IMR-90 (cell line): ENCODE measurements around the gene RIC3. TPM values are rescaled to one million over a fixed set of nuclear protein-coding genes. Genes with fewer than 3 reads are reported as not detected.
A peak's percentile ranks its signal among the peaks of the same experiment; 100 is the strongest.

ENCODE experiments used
- ATAC-seq: fragments of 200-7000 bp; cut with Tn5 transposase; 2 replicates; pipeline ENCODE4 v1.9.1; 2020; ENCODE audit warnings: low read depth, mild to moderate bottlenecking, moderate library complexity
- BruUV-seq: library from RNA; stranded (reverse); fragments of 400-500 nt; replicated peaks from 2 replicates; lab custom pipeline; 2021; lab: Mats Ljungman, UMichigan
- CTCF ChIA-PET: fragments of 300-600 bp; formaldehyde crosslinking; extraction: SDS; loops from one replicate; lab custom pipeline; 2021; ENCODE audit warnings: antibody characterized with exemption; lab: Yijun Ruan, JAX
- POLR2A ChIA-PET: fragments of 300-600 bp; sonication (Branson Sonifier 250); formaldehyde crosslinking; loops from one replicate; lab custom pipeline; 2022; ENCODE audit warnings: antibody characterized with exemption; ENCODE audit not compliant: unreplicated experiment; lab: Charles Lee
- DNase-seq: peaks from one replicate; pipeline ENCODE4 v3.0.0; 2013
- H2AFZ ChIP-seq: replicated peaks from 2 replicates; pipeline ENCODE3; 2013; ENCODE audit warnings: low read length, mild to moderate bottlenecking; ENCODE audit not compliant: poor library complexity
- H2AK5ac ChIP-seq: 2 replicates; pipeline ENCODE4 v1.6.1; 2013; ENCODE audit warnings: low read depth, low read length, inconsistent platforms
- H2AK9ac ChIP-seq: replicated peaks from 2 replicates; pipeline ENCODE3; 2013; ENCODE audit warnings: mild to moderate bottlenecking, low read depth, low read length, moderate library complexity; ENCODE audit not compliant: poor library complexity
- H2BK120ac ChIP-seq: 2 replicates; pipeline ENCODE4 v1.6.1; 2013; ENCODE audit warnings: low read depth, low read length, inconsistent platforms
- H2BK15ac ChIP-seq: 3 replicates; pipeline ENCODE4 v1.6.1; 2013; ENCODE audit warnings: low read depth, low read length, inconsistent platforms
- H2BK20ac ChIP-seq: 2 replicates; pipeline ENCODE4 v1.6.1; 2013; ENCODE audit warnings: low read depth, mild to moderate bottlenecking, inconsistent platforms, low read length, moderate library complexity
- H2BK5ac ChIP-seq: 2 replicates; pipeline ENCODE4 v1.6.1; 2013; ENCODE audit warnings: mild to moderate bottlenecking, low read depth, low read length, inconsistent platforms; ENCODE audit not compliant: poor library complexity, severe bottlenecking
- H3K14ac ChIP-seq: replicated peaks from 2 replicates; pipeline ENCODE4 v1.6.1; 2013; ENCODE audit warnings: low read depth, low read length, inconsistent platforms
- H3K18ac ChIP-seq: 2 replicates; pipeline ENCODE4 v1.6.1; 2013; ENCODE audit warnings: low read depth, low read length, control low read depth
- H3K23ac ChIP-seq: 2 replicates; pipeline ENCODE4 v1.6.1; 2013; ENCODE audit warnings: low read depth, low read length, inconsistent platforms
- H3K27ac ChIP-seq: 2 replicates; pipeline ENCODE4 v1.5.1; 2013; ENCODE audit warnings: mild to moderate bottlenecking, control low read depth, low read length; ENCODE audit not compliant: insufficient read depth
- H3K27me3 ChIP-seq: 2 replicates; pipeline ENCODE4 v1.6.1; 2013; ENCODE audit warnings: low read length; ENCODE audit not compliant: control insufficient read depth, insufficient read depth
- H3K36me3 ChIP-seq: 2 replicates; pipeline ENCODE4 v1.6.1; 2013; ENCODE audit warnings: low read length, mixed read lengths; ENCODE audit not compliant: control insufficient read depth, insufficient read depth
- H3K4ac ChIP-seq: 2 replicates; pipeline ENCODE4 v1.6.1; 2013; ENCODE audit warnings: low read depth, low read length, inconsistent platforms
- H3K4me1 ChIP-seq: 2 replicates; pipeline ENCODE4 v1.6.1; 2013; ENCODE audit warnings: low read length, mixed read lengths; ENCODE audit not compliant: control insufficient read depth, insufficient read depth
- H3K4me2 ChIP-seq: 2 replicates; pipeline ENCODE4 v1.6.1; 2013; ENCODE audit warnings: low read depth, mild to moderate bottlenecking, control low read depth, low read length, moderate library complexity
- H3K4me3 ChIP-seq: 2 replicates; pipeline ENCODE4 v1.5.1; 2013; ENCODE audit warnings: low read depth, mild to moderate bottlenecking, control low read depth, low read length, moderate library complexity; ENCODE audit not compliant: insufficient read depth
- H3K56ac ChIP-seq: 2 replicates; pipeline ENCODE4 v1.6.1; 2013; ENCODE audit warnings: low read length, inconsistent platforms; ENCODE audit not compliant: insufficient read depth; ENCODE audit errors: extremely low read depth
- H3K79me1 ChIP-seq, 2 experiments: 2 replicates each; pipeline ENCODE4 v1.6.1; 2013; ENCODE audit warnings: low read length in 2 of 2, inconsistent platforms in 1 of 2, low read depth in 1 of 2
- H3K9ac ChIP-seq: 2 replicates; pipeline ENCODE4 v1.6.1; 2013; ENCODE audit warnings: low read depth, low read length, control low read depth
- H3K9me1 ChIP-seq: 2 replicates; pipeline ENCODE4 v1.6.1; 2013; ENCODE audit warnings: low read length, inconsistent platforms; ENCODE audit not compliant: insufficient read depth
- H3K9me3 ChIP-seq: 2 replicates; pipeline ENCODE4 v1.6.1; 2013; ENCODE audit warnings: low read length; ENCODE audit not compliant: control insufficient read depth, insufficient read depth
- H4K20me1 ChIP-seq: 2 replicates; pipeline ENCODE4 v1.6.1; 2013; ENCODE audit warnings: low read length, inconsistent platforms; ENCODE audit not compliant: insufficient read depth
- H4K5ac ChIP-seq: 2 replicates; pipeline ENCODE4 v1.6.1; 2013; ENCODE audit warnings: mild to moderate bottlenecking, low read depth, low read length, control low read depth
- H4K8ac ChIP-seq, 2 experiments: 2 replicates each; pipeline ENCODE4 v1.6.1; 2013; ENCODE audit warnings: low read depth in 2 of 2, low read length in 2 of 2, control low read depth in 1 of 2, inconsistent platforms in 1 of 2
- H4K91ac ChIP-seq: 2 replicates; pipeline ENCODE4 v1.6.1; 2013; ENCODE audit warnings: low read depth, low read length, inconsistent platforms; ENCODE audit not compliant: insufficient read depth
- BHLHE40 ChIP-seq: fragments of 150-350 bp; IDR thresholded peaks from 2 replicates; pipeline ENCODE4 v1.6.1; 2016; ENCODE audit warnings: mild to moderate bottlenecking, low read depth, low read length
- CEBPB ChIP-seq: IDR thresholded peaks from 2 replicates; pipeline ENCODE4 v1.6.1; 2012; ENCODE audit warnings: low read depth, low read length, improper control_type of control experiment
- CHD1 ChIP-seq: IDR thresholded peaks from 2 replicates; pipeline ENCODE4 v1.6.1; 2012; ENCODE audit warnings: low read depth, low read length, improper control_type of control experiment
- CTCF ChIP-seq: conservative IDR thresholded peaks from 2 replicates; pipeline ENCODE4 v1.5.1; 2012; ENCODE audit warnings: mild to moderate bottlenecking, low read depth, low read length, improper control_type of control experiment
- ELK1 ChIP-seq: fragments of 150-350 bp; IDR thresholded peaks from 2 replicates; pipeline ENCODE4 v1.6.1; 2016; ENCODE audit warnings: low read depth, mild to moderate bottlenecking, low read length, moderate library complexity, borderline replicate concordance
- FOS ChIP-seq: fragments of 150-350 bp; IDR thresholded peaks from 2 replicates; pipeline ENCODE4 v1.6.1; 2016; ENCODE audit warnings: low read depth, low read length
- MAFK ChIP-seq: IDR thresholded peaks from 2 replicates; pipeline ENCODE4 v1.6.1; 2012; ENCODE audit warnings: low read depth, low read length, improper control_type of control experiment
- MAZ ChIP-seq: IDR thresholded peaks from 2 replicates; pipeline ENCODE4 v1.6.1; 2012; ENCODE audit warnings: low read depth, mild to moderate bottlenecking, low read length, improper control_type of control experiment, moderate library complexity, borderline replicate concordance
- MXI1 ChIP-seq: IDR thresholded peaks from 2 replicates; pipeline ENCODE4 v1.6.1; 2012; ENCODE audit warnings: low read depth, mild to moderate bottlenecking, low read length, moderate library complexity, borderline replicate concordance
- NFE2L2 ChIP-seq: fragments of 150-350 bp; IDR thresholded peaks from 2 replicates; pipeline ENCODE4 v1.6.1; 2016; ENCODE audit warnings: low read depth, mild to moderate bottlenecking, low read length
- POLR2A ChIP-seq: IDR thresholded peaks from 2 replicates; pipeline ENCODE4 v1.6.1; 2012; ENCODE audit warnings: mild to moderate bottlenecking, low read depth, low read length
- RAD21 ChIP-seq: IDR thresholded peaks from 2 replicates; pipeline ENCODE4 v1.6.1; 2012; ENCODE audit warnings: low read length, improper control_type of control experiment
- RCOR1 ChIP-seq: IDR thresholded peaks from 2 replicates; pipeline ENCODE4 v1.6.1; 2012; ENCODE audit warnings: mild to moderate bottlenecking, low read length, improper control_type of control experiment; ENCODE audit not compliant: insufficient replicate concordance
- RFX5 ChIP-seq: IDR thresholded peaks from 2 replicates; pipeline ENCODE4 v1.8.0; 2012; ENCODE audit warnings: low read depth, mild to moderate bottlenecking, low read length, moderate library complexity
- SMC3 ChIP-seq: fragments of 150-350 bp; IDR thresholded peaks from 2 replicates; pipeline ENCODE4 v1.6.1; 2016; ENCODE audit warnings: low read depth, mild to moderate bottlenecking, antibody characterized with exemption, low read length, moderate library complexity
- USF2 ChIP-seq: fragments of 150-350 bp; IDR thresholded peaks from 2 replicates; pipeline ENCODE4 v1.6.1; 2017; ENCODE audit warnings: mild to moderate bottlenecking, antibody characterized with exemption, low read length, low read depth
- WGBS, 2 experiments: methylation state at CpG; one replicate each; pipeline versions ENCODE4 v1.1.5 to v1.1.7; 2013; ENCODE audit warnings: missing lambda C conversion rate in 2 of 2; ENCODE audit not compliant: insufficient read length in 1 of 2; ENCODE audit errors: extremely low coverage in 2 of 2; 5-methylcytosine and 5-hydroxymethylcytosine counted together
- dilution Hi-C: fragments of 300-500 bp; cut with HindIII; formaldehyde crosslinking; loops from one replicate; pipeline ENCODE4 v1.14.3; 2018; ENCODE audit warnings: low sequenced_read_pairs; ENCODE audit not compliant: unreplicated experiment
- in situ Hi-C: fragments of 300-500 bp; cut with MboI; formaldehyde crosslinking; loops from 3 replicates; pipeline ENCODE4 v1.14.3; 2019; ENCODE audit warnings: low sequenced_read_pairs, inconsistent platforms, mixed read lengths
- intact Hi-C: fragments of 100-400 bp; cut with micrococcal nuclease; formaldehyde crosslinking; loops from 2 replicates; pipeline ENCODE4 v1.10.0; 2022
- polyA plus RNA-seq, 3 experiments: library from polyadenylated mRNA; depleted of rRNA; stranded (reverse); fragments of >200 nt; gene quantifications; 2 replicates each; pipeline ENCODE4 v1.2.3, GENCODE V29; 2012; ENCODE audit warnings: low replicate concordance in 1 of 3
- total RNA-seq: library from RNA; depleted of rRNA; stranded (reverse); fragments of >200 nt; gene quantifications from 2 replicates; pipeline ENCODE4 v1.2.3, GENCODE V29; 2012

Gene RIC3
- total and polyA plus RNA-seq, 2 of the 4 experiments (the other 2 are of a cell fraction) = not detected

- Histone ChIP-seq H2BK120ac (no peak overlapping the region), H3K9me1 (peaks cover 17% of the 10 kb centered on the region), H2BK20ac (no peak overlapping the region), H2AK5ac (no peak overlapping the region), H3K18ac (no peak overlapping the region), H3K4me1 (peaks cover 10% of the 10 kb centered on the region), H3K56ac (no peak overlapping the region), H3K14ac (no peak overlapping the region), H2AFZ (peak overlapping the region; percentile 24), H4K8ac (no peak overlapping the region), H3K27me3 (no peaks in the 10 kb centered on the region; the same call in 1 of the 2 replicates), H3K36me3 (no peaks in the 10 kb centered on the region), H3K4ac (no peak overlapping the region), H4K20me1 (no peaks in the 10 kb centered on the region), H4K91ac (no peak overlapping the region), H3K27ac (no peak overlapping the region), H2BK5ac (no peak overlapping the region), H2BK15ac (no peak overlapping the region), H3K9me3 (no peaks in the 10 kb centered on the region), H4K5ac (no peak overlapping the region), H3K4me3 (no peak overlapping the region), H3K9ac (no peak overlapping the region), H2AK9ac (no peak overlapping the region), H3K23ac (no peak overlapping the region), H3K79me1 (no peaks in the 10 kb centered on the region), H3K4me2 (no peak overlapping the region)
- no peak for DNase-seq
- dilution Hi-C loops = no loop called here
- in situ Hi-C loops = no loop called here
- WGBS, 2 experiments = 64% methylated on average over 10 of the region's 10 CpGs; no CpG with 5 or more reads in 1 of the 2 experiments
- BruUV-seq = no TSS peak
- intact Hi-C loops = no loop called here
- no peak for TF ChIP-seq POLR2A
- no peak for TF ChIP-seq RAD21
- no peak for TF ChIP-seq CHD1
- TF ChIP-seq NFE2L2 = no peak
- TF ChIP-seq MXI1 = no peak
- no peak for TF ChIP-seq BHLHE40
- no peak for TF ChIP-seq MAFK
- no peak for TF ChIP-seq SMC3
- TF ChIP-seq CEBPB = no peak
- no peak for TF ChIP-seq FOS
- no peak for TF ChIP-seq RFX5
- TF ChIP-seq USF2 = no peak
- TF ChIP-seq ELK1 = no peak
- TF ChIP-seq CTCF = no peak
- no peak for TF ChIP-seq RCOR1
- no peak for TF ChIP-seq MAZ
- ChIA-PET POLR2A (no interaction called here), CTCF (no interaction called here)
- no peak for ATAC-seq
Observed at GRCh38 chr11:8059571-8060011, 109.2 kb downstream of the RIC3 start.
